ENCODE measurements around the gene G3BP1.
A peak's percentile ranks its signal among the peaks of the same experiment; 100 is the strongest.
"Not testable (repeated sequence)": the region's sequence is repeated elsewhere in the genome, so short reads cannot be mapped to it uniquely, and the experiment has no call there.

G3BP1 gene

GRCh38 chr5:151798674-151799073 lies 26.9 kb downstream of the G3BP1 start:
- no peak for DNase-seq (ENCODE audit: low spot score)

GRCh38 chr5:151799407-151799806 lies 27.7 kb downstream of the G3BP1 start:
- DNase-seq (ENCODE audit: low spot score), result no peak

GRCh38 chr5:151800532-151800931 lies 28.8 kb downstream of the G3BP1 start:
- no peak for DNase-seq (ENCODE audit: low spot score)

DNA sequence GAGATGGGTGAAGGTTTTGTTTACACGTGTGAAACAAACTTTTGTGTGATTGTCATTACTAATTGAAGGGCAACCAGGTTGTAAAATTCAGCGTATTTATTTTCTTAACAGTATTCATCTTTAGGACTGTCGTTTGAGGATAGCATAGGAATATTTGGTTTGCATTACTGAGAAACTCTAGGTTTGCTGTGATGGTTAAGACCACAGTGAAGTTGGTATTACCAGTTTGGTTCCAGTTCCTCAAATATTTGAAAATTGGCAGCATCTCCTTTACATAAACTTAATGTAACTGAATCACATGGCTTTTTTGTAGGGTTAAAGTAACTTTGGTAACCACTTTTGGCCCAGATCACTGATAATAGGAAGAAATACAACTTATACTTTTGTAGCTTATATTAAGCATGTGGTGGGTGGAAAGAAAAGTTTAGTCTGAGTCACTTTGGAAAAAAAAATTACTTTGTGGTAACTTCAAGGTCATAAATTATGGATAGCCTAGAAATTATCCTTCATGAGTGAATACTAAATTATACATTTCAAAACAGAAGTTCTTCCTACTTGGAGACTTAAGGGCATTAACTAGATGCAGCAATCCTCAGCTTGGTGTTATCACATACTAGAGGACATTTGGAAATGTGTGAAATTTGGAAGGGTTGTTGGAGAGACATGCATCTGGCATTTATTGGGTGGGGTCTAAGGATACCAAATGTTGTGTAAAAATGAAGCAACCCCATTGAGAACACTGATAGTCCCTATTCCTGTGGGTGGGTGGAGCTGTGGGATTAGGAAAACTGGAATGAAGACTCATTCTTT lies 33.9 kb downstream of the G3BP1 start:
- DNase-seq (ENCODE audit: low spot score), result no peak

DNA sequence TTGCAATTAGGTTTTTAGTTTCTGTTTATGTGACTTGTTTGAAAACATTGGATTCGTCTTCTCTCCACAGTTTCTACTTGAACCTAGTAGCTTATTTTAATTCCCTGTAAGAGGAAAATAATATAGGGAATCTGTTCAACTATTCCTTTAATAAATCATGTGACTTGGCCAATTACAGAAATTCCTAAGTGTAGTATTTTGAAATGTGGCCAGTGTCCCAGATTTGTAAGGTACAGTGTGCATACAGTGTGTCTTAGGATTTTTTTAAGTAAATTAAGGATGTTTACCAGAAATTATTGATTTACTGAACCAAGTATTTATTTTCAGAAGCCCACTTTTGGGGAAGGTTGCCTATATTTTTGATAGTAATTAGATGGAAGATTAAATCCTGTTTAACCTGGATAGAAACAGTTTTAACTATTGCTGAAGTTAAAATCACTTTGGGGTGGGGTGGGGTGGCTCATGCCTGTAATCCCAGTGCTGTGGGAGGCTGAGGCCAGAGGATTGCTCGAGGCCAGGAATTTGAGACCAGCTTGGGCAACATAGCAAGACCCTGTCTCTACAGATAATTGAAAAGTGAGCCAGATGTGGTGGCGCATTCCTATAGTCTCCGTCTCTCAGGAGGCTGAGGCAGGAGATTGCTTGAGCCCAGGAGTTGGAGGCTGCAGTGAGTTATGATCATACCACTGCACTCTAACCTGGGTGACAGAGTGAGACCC lies 36.9 kb downstream of the G3BP1 start:
- DNase-seq (ENCODE audit: low spot score), result no peak

DNA sequence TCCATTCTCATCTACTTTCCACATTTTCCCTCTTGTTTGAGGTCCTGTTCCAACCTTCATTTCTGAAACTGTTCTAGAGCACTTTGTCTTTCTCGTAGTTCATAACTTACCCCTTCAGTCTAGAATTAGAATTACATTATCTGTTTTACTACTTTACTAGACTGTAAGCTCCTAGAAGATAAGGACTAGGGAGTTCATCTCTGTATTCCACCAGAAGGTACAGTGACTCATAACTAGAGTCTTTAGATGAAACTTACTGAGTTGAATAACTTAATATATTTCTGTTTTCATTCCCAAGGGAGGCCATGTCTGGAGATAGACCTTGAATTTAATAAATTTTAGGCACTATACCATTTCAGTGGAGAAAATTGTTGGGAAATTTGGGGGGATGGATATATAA lies 38.7 kb downstream of the G3BP1 start:
- no peak for DNase-seq (ENCODE audit: low spot score)

- DNase-seq (ENCODE audit: low spot score), result no peak
These were observed 39.1 kb downstream of the G3BP1 start for GRCh38 chr5:151810897-151811296.

DNA sequence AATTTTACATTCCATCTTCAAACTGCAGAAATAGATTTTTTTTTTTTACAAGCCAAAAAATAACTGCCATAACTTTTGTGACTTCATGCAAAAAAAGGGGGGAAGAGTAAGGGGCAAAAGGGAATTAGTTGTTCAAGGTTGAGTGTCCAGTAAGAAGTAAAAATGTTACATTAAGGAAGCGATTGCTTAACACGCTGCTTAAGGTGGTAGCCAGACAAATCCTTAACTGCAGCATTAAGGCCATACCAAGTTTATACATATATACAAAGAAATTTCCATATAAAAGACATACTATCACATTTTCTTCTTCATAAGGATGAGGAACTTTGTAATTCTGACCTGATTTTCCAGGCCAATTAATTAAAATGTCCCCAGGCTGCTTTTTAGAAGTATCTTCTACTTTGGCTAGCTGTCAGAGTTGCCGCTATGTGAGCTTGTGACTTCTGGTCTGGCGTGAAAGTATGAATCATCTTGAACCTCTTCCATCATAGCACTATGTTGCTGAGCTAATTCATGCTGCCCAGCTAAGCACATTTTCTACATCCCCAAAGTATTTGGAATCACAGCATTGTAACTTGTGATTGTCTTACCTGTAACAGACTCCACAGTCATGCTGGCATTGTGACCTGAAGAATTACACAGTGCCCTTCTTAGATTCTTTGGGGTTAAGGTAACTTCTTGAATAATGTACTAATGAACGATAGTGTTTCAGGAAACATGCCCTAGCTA lies 40.0 kb downstream of the G3BP1 start:
- DNase-seq (ENCODE audit: low spot score), result no peak

- no peak for DNase-seq (ENCODE audit: low spot score)
These were observed 41.1 kb downstream of the G3BP1 start for GRCh38 chr5:151812757-151813309.

DNA sequence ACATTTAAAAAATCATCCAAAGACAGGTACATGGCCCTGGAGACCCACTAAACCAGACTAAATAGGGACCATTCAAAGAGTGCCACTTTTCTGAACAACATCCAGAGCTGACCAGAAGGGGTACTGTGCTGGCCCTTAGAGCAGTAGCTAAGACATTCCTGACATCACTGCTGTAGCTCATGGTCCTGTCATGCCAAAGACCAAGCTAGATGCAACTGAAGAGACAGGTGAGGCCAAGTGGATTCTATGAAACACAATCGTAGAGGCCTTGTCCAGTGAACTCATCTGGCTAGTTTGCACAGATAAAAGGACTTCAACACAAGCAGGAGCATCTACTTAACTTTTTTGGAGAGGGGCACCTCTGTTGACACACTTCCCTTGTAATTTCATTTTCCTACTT lies 43.3 kb downstream of the G3BP1 start:
- DNase-seq (ENCODE audit: low spot score), result no peak

DNA sequence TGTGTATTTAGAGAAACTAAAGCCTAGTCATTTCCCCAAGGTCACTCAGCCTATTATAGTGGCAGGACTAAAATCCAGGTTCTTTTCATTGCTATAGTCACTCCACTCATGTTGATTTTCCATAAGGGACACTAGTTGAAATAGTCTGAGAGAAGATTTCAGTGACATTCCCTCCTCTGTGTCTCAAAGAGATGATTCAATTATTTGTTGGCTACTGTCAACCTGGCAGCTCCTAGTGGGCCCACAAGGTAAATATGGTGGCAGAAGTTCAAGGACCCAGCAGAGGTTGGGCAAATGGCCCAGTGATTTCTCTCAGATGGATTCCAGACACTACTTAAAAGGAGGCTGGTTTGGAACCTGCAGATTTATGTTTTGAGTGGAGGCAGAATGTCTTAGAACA lies 48.1 kb downstream of the G3BP1 start:
- no peak for DNase-seq (ENCODE audit: low spot score)

DNA sequence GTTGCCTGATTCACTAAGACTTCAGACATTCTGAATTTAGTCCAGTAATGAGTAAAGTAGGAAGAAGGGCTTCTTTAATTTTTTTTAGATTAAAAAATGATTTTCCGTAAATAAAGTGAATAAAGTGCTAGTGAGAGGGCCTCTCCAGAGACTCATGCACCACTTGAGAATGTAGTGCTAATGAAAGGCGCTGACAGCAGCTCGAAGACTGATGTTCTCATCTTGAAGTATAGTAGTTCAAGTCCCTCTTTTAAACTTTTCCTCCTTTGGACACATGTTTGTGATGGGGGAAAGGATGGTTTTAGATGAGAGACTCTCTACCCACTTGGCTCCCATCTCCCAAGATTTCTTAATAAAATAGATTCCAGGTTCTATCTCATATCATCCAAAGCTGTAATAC lies 48.5 kb downstream of the G3BP1 start:
- DNase-seq (ENCODE audit: low spot score), result no peak

DNA sequence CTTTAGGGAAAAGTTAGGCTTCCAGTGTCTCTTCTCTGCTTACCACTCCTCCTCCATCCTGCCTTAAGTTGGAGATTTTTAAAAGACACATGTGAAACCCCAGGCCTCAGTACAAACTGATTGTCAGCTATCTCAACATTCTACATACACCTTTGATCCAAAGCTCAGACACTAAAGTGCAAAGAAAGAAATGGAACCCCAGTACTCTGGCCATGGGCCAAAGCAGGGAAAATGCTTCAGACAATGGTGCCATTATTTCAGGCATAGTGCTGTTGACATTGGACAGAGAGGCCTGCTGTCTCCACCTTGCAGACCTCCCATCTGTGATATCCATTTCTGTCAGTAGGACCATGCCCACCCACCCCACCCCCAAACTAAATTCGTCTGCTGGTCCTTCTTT lies 49.1 kb downstream of the G3BP1 start:
- DNase-seq (ENCODE audit: low spot score), result no peak

DNA sequence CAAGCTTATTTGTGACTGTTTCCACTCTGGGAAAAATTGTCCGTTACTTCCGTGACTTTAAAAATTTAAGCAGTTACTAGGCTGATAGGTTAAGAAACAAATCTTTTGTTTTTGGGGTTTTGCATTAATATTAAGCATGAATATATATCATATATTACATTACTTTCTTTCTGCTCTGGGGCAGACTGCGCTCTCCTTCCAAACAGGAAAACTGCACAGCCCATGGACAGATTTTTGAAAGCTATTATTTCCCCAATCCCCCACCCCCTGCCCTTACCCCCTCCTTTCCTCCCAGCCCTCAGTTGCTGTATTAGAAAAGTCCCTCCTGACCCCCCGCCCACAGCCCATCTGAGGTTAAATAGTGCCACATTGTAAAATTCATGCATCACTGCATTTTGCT lies 50.4 kb downstream of the G3BP1 start:
- DNase-seq (ENCODE audit: low spot score), result no peak

GRCh38 chr5:151825445-151825844 lies 53.7 kb downstream of the G3BP1 start:
- peak; percentile 50 for DNase-seq (ENCODE audit: low spot score)

- DNase-seq (ENCODE audit: low spot score), result no peak
These were observed 57.6 kb downstream of the G3BP1 start for GRCh38 chr5:151829370-151829769.

- not testable (repeated sequence) for DNase-seq (ENCODE audit: low spot score)
These were observed 61.1 kb downstream of the G3BP1 start for GRCh38 chr5:151832843-151833242.

DNA sequence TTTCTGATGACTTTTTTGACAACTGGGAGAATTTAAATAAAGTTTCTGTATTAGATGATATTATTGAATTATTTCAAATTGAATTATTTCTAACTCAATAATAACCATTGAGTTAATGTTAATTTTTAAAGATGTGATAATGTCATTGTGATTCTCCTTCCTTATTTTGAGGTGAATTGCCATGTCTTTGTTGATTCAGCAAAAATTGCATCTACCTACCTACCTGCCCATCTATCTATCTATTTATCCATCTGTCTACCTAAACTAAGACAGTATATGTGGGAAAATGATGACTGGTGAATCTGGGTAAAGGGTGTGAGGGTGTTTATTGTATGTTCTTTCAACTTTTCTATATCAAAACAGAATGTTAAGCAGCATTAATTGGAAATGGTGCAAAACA lies 75.0 kb downstream of the G3BP1 start:
- DNase-seq (ENCODE audit: low spot score), result no peak

- DNase-seq (ENCODE audit: low spot score), result no peak
These were observed 76.1 kb downstream of the G3BP1 start for GRCh38 chr5:151847871-151848270.

GRCh38 chr5:151855701-151856100 lies 83.9 kb downstream of the G3BP1 start:
- no peak for DNase-seq (ENCODE audit: low spot score)

DNA sequence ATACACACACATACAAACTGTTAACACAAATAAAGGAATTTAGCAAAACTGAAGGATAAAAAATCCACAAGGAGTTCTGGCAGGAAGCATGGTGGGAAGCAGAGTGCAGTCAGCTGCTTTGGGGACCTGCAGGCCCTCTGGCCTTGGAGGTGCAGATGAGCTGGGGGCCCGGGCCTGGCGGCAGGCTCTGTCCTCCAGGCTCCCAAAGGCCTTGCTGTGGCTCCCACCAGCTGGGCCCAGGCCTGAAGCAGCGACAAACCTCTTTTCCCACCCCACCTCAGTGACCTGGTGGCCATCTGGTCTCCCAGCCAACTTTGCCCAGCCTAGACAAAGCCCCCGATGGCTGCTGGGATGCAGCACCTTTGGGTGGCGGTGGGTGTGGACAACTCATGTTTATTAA lies 85.1 kb downstream of the G3BP1 start:
- no peak for DNase-seq (ENCODE audit: low spot score)

GRCh38 chr5:151860867-151861266 lies 89.1 kb downstream of the G3BP1 start:
- DNase-seq (ENCODE audit: low spot score), result not testable (repeated sequence)

Measured in NAMALWA (cell line).